GM23248 (cell line): ENCODE measurements around the gene RAD50.

ENCODE experiments used
- EZH2 ChIP-seq: fragments of 200-600 bp; sonication (generic); IDR thresholded peaks from 2 replicates; pipeline ENCODE4 v1.6.1; 2018; ENCODE audit warnings: antibody characterized with exemption, mild to moderate bottlenecking; ENCODE audit not compliant: insufficient read depth, poor library complexity, severe bottlenecking
- EZH2phosphoT487 ChIP-seq: fragments of 200-600 bp; sonication (generic); IDR thresholded peaks from 2 replicates; pipeline ENCODE4 v1.6.1; 2018; ENCODE audit warnings: antibody characterized with exemption, moderate library complexity, mild to moderate bottlenecking, low read depth; ENCODE audit not compliant: insufficient read depth

GRCh38 chr5:132669966-132670882 lies 113.4 kb downstream of the RAD50 start:
- no peak for TF ChIP-seq EZH2
- TF ChIP-seq EZH2phosphoT487: no peak
